Upper lobe of right lung (tissue), 1 donor: ENCODE data around the gene C16orf74. TPM values are rescaled to one million over a fixed set of nuclear protein-coding genes. Genes with fewer than 3 reads are reported as not detected.

ENCODE experiments used
- ATAC-seq: fragments of 200-7000 bp; cut with Tn5 transposase; one replicate; pipeline ENCODE4 v1.9.1; 2020; ENCODE audit warnings: mild to moderate bottlenecking, moderate library complexity
- DNase-seq: peaks from one replicate; pipeline ENCODE4 v3.0.0-alpha.2; 2020
- H3K27ac ChIP-seq: fragments of 200-600 bp; one replicate; pipeline ENCODE4 v1.8.0; 2022
- H3K27me3 ChIP-seq: fragments of 200-600 bp; one replicate; pipeline ENCODE4 v1.8.0; 2022; ENCODE audit warnings: mild to moderate bottlenecking
- H3K36me3 ChIP-seq: fragments of 200-600 bp; one replicate; pipeline ENCODE4 v1.8.0; 2022
- H3K4me1 ChIP-seq: fragments of 200-600 bp; one replicate; pipeline ENCODE4 v1.8.0; 2022
- H3K4me3 ChIP-seq: fragments of 200-600 bp; one replicate; pipeline ENCODE4 v1.8.0; 2022; ENCODE audit warnings: mild to moderate bottlenecking
- H3K9me3 ChIP-seq: fragments of 200-600 bp; one replicate; pipeline ENCODE4 v1.8.0; 2022
- CTCF ChIP-seq: fragments of 200-600 bp; IDR thresholded peaks from one replicate; pipeline ENCODE4 v1.8.0; 2022; ENCODE audit warnings: antibody characterized with exemption
- intact Hi-C: fragments of 100-400 bp; cut with DNase I; formaldehyde crosslinking; loops from one replicate; pipeline ENCODE4 v1.11.0; 2022
- total RNA-seq: library from RNA; stranded (reverse); fragmentation: NEBNext Ultra II Directional; extraction: Animal tissue kit (Norgen Biotek cat#: 25700); gene quantifications from one replicate; pipeline ENCODE4 v1.2.1, GENCODE V29; 2021
- donor health status: DM: no; HTN: yes; CAD: no; lungs with severe emphysema.

Gene C16orf74
- total RNA-seq, 1 donor from 2014 or later, result 2.7 TPM

GRCh38 chr16:85762970-85763369, 12.1 kb upstream of the C16orf74 start:
- Histone ChIP-seq H3K4me3 (no peak overlapping the region), H3K4me1 (no peaks in the 10 kb centered on the region), H3K36me3 (no peaks in the 10 kb centered on the region), H3K27ac (no peak overlapping the region), H3K27me3 (no peaks in the 10 kb centered on the region), H3K9me3 (no peaks in the 10 kb centered on the region)
- DNase-seq, result no peak
- intact Hi-C loops, result no loop called here
- TF ChIP-seq CTCF, result no peak
- no peak for ATAC-seq

DNA sequence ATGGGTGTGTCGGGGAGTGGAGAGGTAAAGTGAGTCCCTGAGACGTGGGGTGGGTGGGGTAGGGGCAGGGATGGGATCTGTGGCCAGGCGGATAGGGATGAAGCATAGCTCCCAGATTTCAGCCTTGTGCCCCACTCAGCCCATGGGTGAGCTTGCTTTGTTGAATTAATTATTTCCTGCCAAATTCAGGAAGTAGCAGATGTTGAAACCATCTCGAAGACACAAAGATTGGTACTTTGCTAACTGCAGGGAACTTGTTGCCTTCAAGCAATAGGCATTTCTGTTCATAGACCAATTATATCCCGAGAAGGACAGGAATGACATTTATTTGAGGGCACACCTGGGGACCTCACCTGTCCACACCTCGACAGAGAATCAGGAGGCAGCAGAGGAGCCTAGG, 11.0 kb upstream of the C16orf74 start:
- H3K27ac ChIP-seq, result no peak overlapping the region
- H3K27me3 ChIP-seq, result no peaks in the 10 kb centered on the region
- ATAC-seq (peak; percentile 18), DNase-seq (no peak)
- intact Hi-C loops, result no loop called here
- no peaks in the 10 kb centered on the region for H3K4me1 ChIP-seq
- H3K36me3 ChIP-seq, result no peaks in the 10 kb centered on the region
- TF ChIP-seq CTCF, result no peak
- H3K4me3 ChIP-seq, result no peak overlapping the region
- no peaks in the 10 kb centered on the region for H3K9me3 ChIP-seq

DNA sequence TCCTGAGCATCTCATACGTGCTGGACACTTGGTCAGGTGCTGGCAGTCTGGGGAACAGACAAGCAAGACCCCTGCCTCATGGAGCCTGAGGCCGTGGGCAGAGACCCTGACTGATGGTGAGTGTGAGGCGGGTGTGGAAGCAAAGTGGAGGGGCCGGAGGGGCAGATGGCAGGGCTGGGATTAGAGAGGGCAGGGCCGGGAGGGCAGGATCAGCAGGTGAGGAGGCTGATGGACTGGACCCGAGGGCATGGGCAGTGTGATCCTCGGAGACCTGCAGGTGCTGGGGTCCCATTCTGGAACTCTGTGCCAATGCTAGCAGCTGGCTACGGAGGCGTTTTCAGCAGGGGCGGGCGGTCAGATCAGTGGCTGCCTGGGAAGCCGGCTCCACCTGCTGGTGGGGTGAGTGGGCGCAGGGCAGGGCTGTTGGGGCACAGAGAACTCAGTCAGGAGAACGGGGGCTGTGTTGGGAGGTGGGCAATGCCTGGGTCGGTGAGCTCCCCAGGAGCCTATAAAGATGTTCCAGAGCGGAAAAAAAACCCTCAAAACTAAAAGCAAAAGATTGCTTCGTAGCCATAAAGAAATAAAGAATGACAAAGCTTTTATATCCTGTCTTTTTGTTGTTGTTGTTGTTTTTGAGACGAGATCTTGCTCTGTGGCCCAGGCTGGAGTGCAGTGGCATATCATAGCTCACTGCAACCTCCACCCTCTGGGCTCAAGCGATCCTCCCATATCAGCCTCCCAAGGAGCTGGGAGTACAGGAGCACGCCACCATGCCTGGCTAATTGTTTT, 8.9 kb upstream of the C16orf74 start:
- DNase-seq (peak; percentile 74), ATAC-seq (peak; percentile 68)
- Histone ChIP-seq H3K27ac (no peak overlapping the region), H3K27me3 (no peaks in the 10 kb centered on the region), H3K9me3 (no peaks in the 10 kb centered on the region), H3K36me3 (no peaks in the 10 kb centered on the region), H3K4me3 (no peak overlapping the region), H3K4me1 (no peaks in the 10 kb centered on the region)
- TF ChIP-seq CTCF, result peak; percentile 33
- intact Hi-C loops, result no loop called here

GRCh38 chr16:85759136-85759535, 8.2 kb upstream of the C16orf74 start:
- ATAC-seq, result peak; percentile 45
- Histone ChIP-seq H3K4me1 (no peaks in the 10 kb centered on the region), H3K36me3 (no peaks in the 10 kb centered on the region), H3K4me3 (no peak overlapping the region), H3K9me3 (no peaks in the 10 kb centered on the region), H3K27ac (no peak overlapping the region), H3K27me3 (no peaks in the 10 kb centered on the region)
- TF ChIP-seq CTCF, result no peak
- DNase-seq, result no peak
- intact Hi-C loops, result no loop called here

- H3K4me1 ChIP-seq, result no peaks in the 10 kb centered on the region
- DNase-seq (no peak), ATAC-seq (no peak)
- no peaks in the 10 kb centered on the region for H3K27me3 ChIP-seq
- TF ChIP-seq CTCF, result no peak
- no peak overlapping the region for H3K4me3 ChIP-seq
- no peaks in the 10 kb centered on the region for H3K36me3 ChIP-seq
- no peaks in the 10 kb centered on the region for H3K9me3 ChIP-seq
- H3K27ac ChIP-seq, result no peak overlapping the region
- intact Hi-C loops, result no loop called here
These were observed 6.5 kb upstream of the C16orf74 start for GRCh38 chr16:85757341-85757822.
